Measurements from ENCODE around the gene GASK1B. TPM values are rescaled to one million over a fixed set of nuclear protein-coding genes. Genes with fewer than 3 reads are reported as not detected.

Gene GASK1B
- total and polyA plus RNA-seq, 2 donors (not counting 3 experiments of a cell fraction or from before 2014, with no cell fraction given), result 160 to 235 TPM

GRCh38 chr4:158139086-158139485 lies 33.7 kb downstream of the GASK1B start:
- H3K4me1 ChIP-seq (ENCODE audit: control insufficient read depth, extremely low read depth, insufficient read depth, low read length), result no peaks in the 10 kb centered on the region
- H2AFZ ChIP-seq (ENCODE audit: low read depth, low read length), result no peak overlapping the region
- H3K4me2 ChIP-seq (ENCODE audit: insufficient read depth, low read length), result peak overlapping the region; percentile 8
- H3K4me3 ChIP-seq (replicated peaks in 1 of 3; ENCODE audit: insufficient read depth in 1 of 3, low read depth in 1 of 3, low read length in 3 of 3), result no peak overlapping the region
- CTCF ChIA-PET, result interaction anchor here (1.5 to 1.6 kb wide), 2 partner anchors 8 to 22 kb away, joined by 3 to 7 read pairs; no protein-coding TSS in a partner anchor
- no peak overlapping the region for H3K9ac ChIP-seq (replicated peaks; ENCODE audit: extremely low read depth, insufficient read depth, low read length)
- no peaks in the 10 kb centered on the region for H3K27me3 ChIP-seq (ENCODE audit: control insufficient read depth in 2 of 2, insufficient read depth in 2 of 2, low read length in 2 of 2)
- no peaks in the 10 kb centered on the region for H3K9me3 ChIP-seq (replicated peaks; ENCODE audit: control insufficient read depth, insufficient read depth, low read length)
- dilution Hi-C loops (cut with MboI; ENCODE audit: extremely low pct_ligation_motif_present, low sequenced_read_pairs), result no loop called here
- POLR2A ChIA-PET, result no interaction called here
- DNase-seq (ENCODE audit: low read depth, low spot score) (no peak), FAIRE-seq (no peak)
- H4K20me1 ChIP-seq (replicated peaks; ENCODE audit: control insufficient read depth, extremely low read depth, insufficient read depth, low read length), result peaks cover 5% of the 10 kb centered on the region
- peaks cover 53% of the 10 kb centered on the region for H3K79me2 ChIP-seq (ENCODE audit: control insufficient read depth, insufficient read depth, low read length)
- TF ChIP-seq EZH2 (IDR thresholded peaks at IDR 0.05; ENCODE audit: borderline replicate concordance, low read depth, low read length, severe bottlenecking), result no peak
- no peak for TF ChIP-seq MAX (IDR thresholded peaks at IDR 0.05; ENCODE audit: insufficient read depth, insufficient read length)
- no peak for TF ChIP-seq POLR2AphosphoS5 (IDR thresholded peaks at IDR 0.05; ENCODE audit: insufficient read depth, low read depth, low read length)
- TF ChIP-seq MYC (IDR thresholded peaks at IDR 0.05; ENCODE audit: low read depth, low read length), result no peak
- no peak for TF ChIP-seq CTCF (IDR thresholded peaks at IDR 0.05; ENCODE audit: extremely low read depth in 1 of 2, insufficient read depth in 1 of 2, low read depth in 1 of 2, low read length in 2 of 2)
- TF ChIP-seq JUN (IDR thresholded peaks at IDR 0.05; ENCODE audit: borderline replicate concordance, insufficient read depth, insufficient read length, low read depth), result no peak
- no peak for TF ChIP-seq FOS (IDR thresholded peaks at IDR 0.05; ENCODE audit: borderline replicate concordance, insufficient read depth, low read length)
- TF ChIP-seq POLR2A (IDR thresholded peaks at IDR 0.05; ENCODE audit: low read depth, low read length), result no peak
- no peak for TF ChIP-seq GATA2 (IDR thresholded peaks at IDR 0.05; ENCODE audit: insufficient read depth, insufficient read length, low read depth, low read length)
- no peak overlapping the region for H3K27ac ChIP-seq (ENCODE audit: insufficient read depth, low read depth, low read length)
- H3K36me3 ChIP-seq (ENCODE audit: control insufficient read depth in 2 of 2, extremely low read depth in 1 of 2, insufficient read depth in 2 of 2, low read length in 2 of 2), result peaks cover 2 to 4% of the 10 kb centered on the region in 2 experiments
- H3K9me1 ChIP-seq (replicated peaks; ENCODE audit: control insufficient read depth, extremely low read depth, insufficient read depth, low read length), result no peaks in the 10 kb centered on the region
- no TSS peak for BruUV-seq (replicated peaks)
- intact Hi-C loops (cut with micrococcal nuclease), result no loop called here
